ENCODE results near the gene TRAPPC14. TPM values are rescaled to one million over a fixed set of nuclear protein-coding genes. Genes with fewer than 3 reads are reported as not detected.

TRAPPC14 gene
- total and polyA plus RNA-seq, 2 of the 8 experiments (the other 6 are each of a cell fraction or from before 2014, with no cell fraction given): 11.9 to 22.1 TPM

DNA sequence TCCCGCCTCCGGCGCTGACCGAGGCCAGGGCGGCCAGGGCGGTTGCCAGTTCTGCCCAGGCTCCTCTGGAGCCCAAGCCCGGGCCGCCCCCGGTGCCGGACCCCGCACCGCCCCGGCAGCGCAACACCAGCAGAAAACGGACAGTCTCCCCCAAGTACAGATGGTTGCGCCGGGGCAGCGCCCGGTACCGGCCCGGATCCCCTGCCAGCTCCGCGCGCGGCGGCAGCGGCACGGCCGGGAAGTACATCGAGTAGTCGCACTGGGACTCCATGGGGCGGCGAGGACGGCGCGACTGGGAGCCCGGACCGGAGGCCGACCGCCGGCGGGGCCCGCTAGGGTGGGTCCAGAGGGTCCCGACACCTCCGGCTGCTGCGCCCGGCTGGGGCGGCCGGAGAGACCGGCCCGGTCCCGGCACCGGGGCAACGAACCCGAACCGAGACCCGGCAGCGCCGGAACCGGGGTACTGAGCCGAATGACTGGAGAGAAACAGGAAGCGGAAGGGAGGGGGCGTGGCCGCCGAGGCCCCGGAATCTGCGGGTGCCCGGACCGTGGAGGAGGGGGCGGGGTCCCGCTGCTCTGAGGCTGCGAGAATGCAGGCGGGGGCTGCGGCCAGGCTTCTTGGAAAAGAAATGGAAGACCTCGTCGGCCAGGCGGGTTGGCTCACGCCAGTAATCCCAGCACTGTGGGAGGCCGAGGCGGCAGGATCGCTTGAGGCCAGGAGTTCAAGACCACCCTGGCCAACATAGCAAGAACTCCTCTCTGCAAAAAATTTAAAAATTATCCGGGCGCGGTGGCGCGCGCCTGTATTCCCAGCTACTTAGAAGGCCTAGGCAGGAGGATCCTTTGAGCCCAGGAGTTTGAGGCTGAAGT is at the start of gene TRAPPC14 (continued):
- TF ChIP-seq, protein P1, sequence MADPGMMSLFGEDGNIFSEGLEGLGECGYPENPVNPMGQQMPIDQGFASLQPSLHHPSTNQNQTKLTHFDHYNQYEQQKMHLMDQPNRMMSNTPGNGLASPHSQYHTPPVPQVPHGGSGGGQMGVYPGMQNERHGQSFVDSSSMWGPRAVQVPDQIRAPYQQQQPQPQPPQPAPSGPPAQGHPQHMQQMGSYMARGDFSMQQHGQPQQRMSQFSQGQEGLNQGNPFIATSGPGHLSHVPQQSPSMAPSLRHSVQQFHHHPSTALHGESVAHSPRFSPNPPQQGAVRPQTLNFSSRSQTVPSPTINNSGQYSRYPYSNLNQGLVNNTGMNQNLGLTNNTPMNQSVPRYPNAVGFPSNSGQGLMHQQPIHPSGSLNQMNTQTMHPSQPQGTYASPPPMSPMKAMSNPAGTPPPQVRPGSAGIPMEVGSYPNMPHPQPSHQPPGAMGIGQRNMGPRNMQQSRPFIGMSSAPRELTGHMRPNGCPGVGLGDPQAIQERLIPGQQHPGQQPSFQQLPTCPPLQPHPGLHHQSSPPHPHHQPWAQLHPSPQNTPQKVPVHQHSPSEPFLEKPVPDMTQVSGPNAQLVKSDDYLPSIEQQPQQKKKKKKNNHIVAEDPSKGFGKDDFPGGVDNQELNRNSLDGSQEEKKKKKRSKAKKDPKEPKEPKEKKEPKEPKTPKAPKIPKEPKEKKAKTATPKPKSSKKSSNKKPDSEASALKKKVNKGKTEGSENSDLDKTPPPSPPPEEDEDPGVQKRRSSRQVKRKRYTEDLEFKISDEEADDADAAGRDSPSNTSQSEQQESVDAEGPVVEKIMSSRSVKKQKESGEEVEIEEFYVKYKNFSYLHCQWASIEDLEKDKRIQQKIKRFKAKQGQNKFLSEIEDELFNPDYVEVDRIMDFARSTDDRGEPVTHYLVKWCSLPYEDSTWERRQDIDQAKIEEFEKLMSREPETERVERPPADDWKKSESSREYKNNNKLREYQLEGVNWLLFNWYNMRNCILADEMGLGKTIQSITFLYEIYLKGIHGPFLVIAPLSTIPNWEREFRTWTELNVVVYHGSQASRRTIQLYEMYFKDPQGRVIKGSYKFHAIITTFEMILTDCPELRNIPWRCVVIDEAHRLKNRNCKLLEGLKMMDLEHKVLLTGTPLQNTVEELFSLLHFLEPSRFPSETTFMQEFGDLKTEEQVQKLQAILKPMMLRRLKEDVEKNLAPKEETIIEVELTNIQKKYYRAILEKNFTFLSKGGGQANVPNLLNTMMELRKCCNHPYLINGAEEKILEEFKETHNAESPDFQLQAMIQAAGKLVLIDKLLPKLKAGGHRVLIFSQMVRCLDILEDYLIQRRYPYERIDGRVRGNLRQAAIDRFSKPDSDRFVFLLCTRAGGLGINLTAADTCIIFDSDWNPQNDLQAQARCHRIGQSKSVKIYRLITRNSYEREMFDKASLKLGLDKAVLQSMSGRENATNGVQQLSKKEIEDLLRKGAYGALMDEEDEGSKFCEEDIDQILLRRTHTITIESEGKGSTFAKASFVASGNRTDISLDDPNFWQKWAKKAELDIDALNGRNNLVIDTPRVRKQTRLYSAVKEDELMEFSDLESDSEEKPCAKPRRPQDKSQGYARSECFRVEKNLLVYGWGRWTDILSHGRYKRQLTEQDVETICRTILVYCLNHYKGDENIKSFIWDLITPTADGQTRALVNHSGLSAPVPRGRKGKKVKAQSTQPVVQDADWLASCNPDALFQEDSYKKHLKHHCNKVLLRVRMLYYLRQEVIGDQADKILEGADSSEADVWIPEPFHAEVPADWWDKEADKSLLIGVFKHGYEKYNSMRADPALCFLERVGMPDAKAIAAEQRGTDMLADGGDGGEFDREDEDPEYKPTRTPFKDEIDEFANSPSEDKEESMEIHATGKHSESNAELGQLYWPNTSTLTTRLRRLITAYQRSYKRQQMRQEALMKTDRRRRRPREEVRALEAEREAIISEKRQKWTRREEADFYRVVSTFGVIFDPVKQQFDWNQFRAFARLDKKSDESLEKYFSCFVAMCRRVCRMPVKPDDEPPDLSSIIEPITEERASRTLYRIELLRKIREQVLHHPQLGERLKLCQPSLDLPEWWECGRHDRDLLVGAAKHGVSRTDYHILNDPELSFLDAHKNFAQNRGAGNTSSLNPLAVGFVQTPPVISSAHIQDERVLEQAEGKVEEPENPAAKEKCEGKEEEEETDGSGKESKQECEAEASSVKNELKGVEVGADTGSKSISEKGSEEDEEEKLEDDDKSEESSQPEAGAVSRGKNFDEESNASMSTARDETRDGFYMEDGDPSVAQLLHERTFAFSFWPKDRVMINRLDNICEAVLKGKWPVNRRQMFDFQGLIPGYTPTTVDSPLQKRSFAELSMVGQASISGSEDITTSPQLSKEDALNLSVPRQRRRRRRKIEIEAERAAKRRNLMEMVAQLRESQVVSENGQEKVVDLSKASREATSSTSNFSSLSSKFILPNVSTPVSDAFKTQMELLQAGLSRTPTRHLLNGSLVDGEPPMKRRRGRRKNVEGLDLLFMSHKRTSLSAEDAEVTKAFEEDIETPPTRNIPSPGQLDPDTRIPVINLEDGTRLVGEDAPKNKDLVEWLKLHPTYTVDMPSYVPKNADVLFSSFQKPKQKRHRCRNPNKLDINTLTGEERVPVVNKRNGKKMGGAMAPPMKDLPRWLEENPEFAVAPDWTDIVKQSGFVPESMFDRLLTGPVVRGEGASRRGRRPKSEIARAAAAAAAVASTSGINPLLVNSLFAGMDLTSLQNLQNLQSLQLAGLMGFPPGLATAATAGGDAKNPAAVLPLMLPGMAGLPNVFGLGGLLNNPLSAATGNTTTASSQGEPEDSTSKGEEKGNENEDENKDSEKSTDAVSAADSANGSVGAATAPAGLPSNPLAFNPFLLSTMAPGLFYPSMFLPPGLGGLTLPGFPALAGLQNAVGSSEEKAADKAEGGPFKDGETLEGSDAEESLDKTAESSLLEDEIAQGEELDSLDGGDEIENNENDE (IDR thresholded peaks at IDR 0.05; ENCODE audit: insufficient replicate concordance, low read length): no peak
- no peak for TF ChIP-seq BRCA1 (IDR thresholded peaks at IDR 0.05; ENCODE audit: low read depth, low read length)
- TF ChIP-seq SIN3A (conservative IDR thresholded peaks at IDR 0.05 in 1 of 2, IDR thresholded peaks at IDR 0.05 in 1 of 2; ENCODE audit: low read depth in 1 of 2, low read length in 2 of 2): peak in 1 of 2 experiments; percentile 27; a peak in 1 of 4 replicates
- peak; percentile 79 for TF ChIP-seq TBP (IDR thresholded peaks at IDR 0.05; ENCODE audit: low read depth, low read length)

Measured in H1 (cell line).